Panc1 (cell line): ENCODE data around the gene SAGE1. TPM values are rescaled to one million over a fixed set of nuclear protein-coding genes. Genes with fewer than 3 reads are reported as not detected.

Source experiments
- ATAC-seq: fragments of 200-7000 bp; cut with Tn5 transposase; 2 replicates; pipeline ENCODE4 v1.9.1; 2020; ENCODE audit warnings: mild to moderate bottlenecking, moderate library complexity
- BruUV-seq: library from RNA; stranded (reverse); fragments of 400-500 nt; replicated peaks from 2 replicates; lab custom pipeline; 2021; lab: Mats Ljungman, UMichigan
- CTCF ChIA-PET: fragments of 300-600 bp; sonication (Branson Sonifier 250); formaldehyde crosslinking; loops from one replicate; lab custom pipeline; 2022; ENCODE audit warnings: antibody characterized with exemption; lab: Charles Lee
- POLR2A ChIA-PET: fragments of 300-600 bp; sonication (Branson Sonifier 250); formaldehyde crosslinking; loops from one replicate; lab custom pipeline; 2022; ENCODE audit warnings: antibody characterized with exemption; lab: Charles Lee
- DNase-seq: peaks from one replicate; pipeline ENCODE4 v3.0.0-alpha.2; 2010; ENCODE audit warnings: low read depth, low spot score
- H3K27ac ChIP-seq: 2 replicates; pipeline ENCODE4 v1.5.1; 2011; ENCODE audit warnings: mild to moderate bottlenecking, low read length, inconsistent platforms
- H3K27me3 ChIP-seq: fragments of 200-500 bp; sonication (Bioruptor generic); 2 replicates; pipeline ENCODE4 v1.6.0; 2014; ENCODE audit warnings: low read length, inconsistent platforms; ENCODE audit not compliant: control insufficient read depth, insufficient read depth
- H3K36me3 ChIP-seq: fragments of 200-500 bp; sonication (Bioruptor generic); 2 replicates; pipeline ENCODE4 v1.5.1; 2014; ENCODE audit warnings: inconsistent platforms, mild to moderate bottlenecking, low read length, moderate library complexity; ENCODE audit not compliant: control insufficient read depth, insufficient read depth
- H3K4me1 ChIP-seq: 2 replicates; pipeline ENCODE4 v1.5.1; 2011; ENCODE audit warnings: inconsistent platforms, mild to moderate bottlenecking, low read length, moderate library complexity; ENCODE audit not compliant: control insufficient read depth, insufficient read depth
- H3K4me3 ChIP-seq, 2 experiments: 2 replicates each; pipeline ENCODE4 v1.5.1; 2011 to 2012; ENCODE audit warnings: low read depth in 2 of 2, low read length in 2 of 2, mild to moderate bottlenecking in 2 of 2, inconsistent platforms in 1 of 2, moderate library complexity in 1 of 2
- H3K9me3 ChIP-seq: fragments of 200-500 bp; sonication (Bioruptor generic); 2 replicates; pipeline ENCODE4 v1.5.1; 2014; ENCODE audit warnings: low read depth, mild to moderate bottlenecking, inconsistent platforms, low read length, moderate library complexity; ENCODE audit not compliant: control insufficient read depth, insufficient read depth
- CTCF ChIP-seq: fragments of 450-650 bp; IDR thresholded peaks from 2 replicates; pipeline ENCODE4 v1.5.1; 2017; ENCODE audit warnings: mild to moderate bottlenecking
- POLR2AphosphoS5 ChIP-seq: IDR thresholded peaks from 2 replicates; pipeline ENCODE4 v1.6.1; 2012; ENCODE audit warnings: mild to moderate bottlenecking, low read depth, low read length, moderate library complexity
- REST ChIP-seq, 2 experiments: IDR thresholded peaks; 2 replicates each; pipeline ENCODE4 v1.6.1; 2011 to 2012; ENCODE audit warnings: low read depth in 2 of 2, control low read depth in 1 of 2, low read length in 1 of 2, mild to moderate bottlenecking in 1 of 2, moderate library complexity in 1 of 2; ENCODE audit not compliant: insufficient read depth in 1 of 2
- SIN3A ChIP-seq: IDR thresholded peaks from 2 replicates; pipeline ENCODE4 v1.6.1; 2012; ENCODE audit warnings: low read depth, mild to moderate bottlenecking, low read length, moderate library complexity, borderline replicate concordance; ENCODE audit not compliant: insufficient read depth
- TCF7L2 ChIP-seq: IDR thresholded peaks from 2 replicates; pipeline ENCODE4 v1.6.1; 2011; ENCODE audit warnings: mild to moderate bottlenecking, low read depth, low read length, inconsistent platforms
- in situ Hi-C: cut with HindIII; loops from 2 replicates; pipeline ENCODE4 v1.10.0; 2016; ENCODE audit warnings: low sequenced_read_pairs, low pct_unique_long_range_greater_than_20kb
- intact Hi-C: fragments of 100-400 bp; cut with micrococcal nuclease; formaldehyde crosslinking; loops from one replicate; pipeline ENCODE4 v1.10.0; 2022; ENCODE audit not compliant: unreplicated experiment
- total RNA-seq: library from RNA; stranded (reverse); gene quantifications from one replicate; pipeline ENCODE4 v1.2.1, GENCODE V29; 2021; ENCODE audit not compliant: unreplicated experiment

SAGE1 gene
- total RNA-seq, 1 experiment from 2014 or later, result not detected

GRCh38 chrX:135944486-135944885 is 51.0 kb downstream of the SAGE1 start:
- ChIA-PET CTCF (no interaction called here), POLR2A (no interaction called here)
- in situ Hi-C loops, result no loop called here
- no TSS peak for BruUV-seq
- no peaks in the 10 kb centered on the region for H3K9me3 ChIP-seq
- intact Hi-C loops, result no loop called here
- TF ChIP-seq POLR2AphosphoS5, result no peak
- no peak for TF ChIP-seq SIN3A
- no peak for TF ChIP-seq CTCF
- no peak for TF ChIP-seq REST (IDR thresholded peaks at IDR 0.05; ENCODE audit: insufficient read depth in 1 of 2, low read depth in 2 of 2, low read length in 1 of 2)
- TF ChIP-seq TCF7L2, result no peak
- no peaks in the 10 kb centered on the region for H3K36me3 ChIP-seq
- no peak for DNase-seq
- H3K4me1 ChIP-seq, result no peaks in the 10 kb centered on the region
- ATAC-seq, result no peak
- no peak overlapping the region for H3K27ac ChIP-seq
- H3K27me3 ChIP-seq, result no peaks in the 10 kb centered on the region
- no peak overlapping the region for H3K4me3 ChIP-seq

GRCh38 chrX:135951291-135951690 is 57.8 kb downstream of the SAGE1 start:
- ChIA-PET POLR2A (no interaction called here), CTCF (no interaction called here)
- ATAC-seq (0 out of 2 replicates have a peak, but pooled peaks have one; percentile 51), DNase-seq (no peak)
- no peaks in the 10 kb centered on the region for H3K4me1 ChIP-seq
- no peaks in the 10 kb centered on the region for H3K9me3 ChIP-seq
- no peaks in the 10 kb centered on the region for H3K27me3 ChIP-seq
- in situ Hi-C loops (no loop called here), intact Hi-C loops (no loop called here)
- no peaks in the 10 kb centered on the region for H3K36me3 ChIP-seq
- no peak overlapping the region for H3K4me3 ChIP-seq
- no peak overlapping the region for H3K27ac ChIP-seq
- no TSS peak for BruUV-seq
- TF ChIP-seq CTCF, result no peak
- no peak for TF ChIP-seq REST (IDR thresholded peaks at IDR 0.05; ENCODE audit: insufficient read depth in 1 of 2, low read depth in 2 of 2, low read length in 1 of 2)
- TF ChIP-seq TCF7L2, result no peak
- TF ChIP-seq POLR2AphosphoS5, result no peak
- TF ChIP-seq SIN3A, result no peak

Other genes with a start within 250 kb of the SAGE1 start
- gene CT45A1, start 180.1 kb upstream of the SAGE1 start, total RNA-seq, result not detected
- not detected for gene CT45A3, start 125.5 kb upstream of the SAGE1 start, total RNA-seq
- gene CT45A5, start 108.2 kb upstream of the SAGE1 start, total RNA-seq, result not detected
- gene CT45A6, start 90.9 kb upstream of the SAGE1 start, total RNA-seq, result not detected
- gene CT45A2, start 73.7 kb upstream of the SAGE1 start, total RNA-seq, result not detected
- gene CT45A7, start 56.4 kb upstream of the SAGE1 start, total RNA-seq, result not detected
- gene CT45A8, start 39.2 kb upstream of the SAGE1 start, total RNA-seq, result not detected
- not detected for gene CT45A9, start 21.9 kb upstream of the SAGE1 start, total RNA-seq
- not detected for gene CT45A10, start 272 bp upstream of the SAGE1 start, total RNA-seq
- gene MMGT1, start 80.3 kb downstream of the SAGE1 start, total RNA-seq, result 31.4 TPM
- gene SLC9A6, start 91.7 kb downstream of the SAGE1 start, total RNA-seq, result 22.0 TPM